Trophoblast cell (in vitro differentiated cells and primary cell): Measurements from ENCODE around the gene NCAM2.
A peak's percentile ranks its signal among the peaks of the same experiment; 100 is the strongest.

Experiments
- DNase-seq, 2 donors: peaks; one replicate each; pipeline ENCODE4 v3.0.0-alpha.2; 2016
- H2AFZ ChIP-seq: 2 replicates; pipeline ENCODE4 v1.6.1; 2013; ENCODE audit warnings: low read length, moderate library complexity, mild to moderate bottlenecking; ENCODE audit not compliant: insufficient read depth, poor library complexity
- H2AK5ac ChIP-seq: 2 replicates; pipeline ENCODE4 v1.6.1; 2013; ENCODE audit warnings: mild to moderate bottlenecking, low read length
- H2BK120ac ChIP-seq: 2 replicates; pipeline ENCODE4 v1.6.1; 2013; ENCODE audit warnings: low read length, mild to moderate bottlenecking, moderate library complexity; ENCODE audit not compliant: insufficient read depth, poor library complexity
- H2BK12ac ChIP-seq: 2 replicates; pipeline ENCODE4 v1.6.1; 2013; ENCODE audit warnings: mild to moderate bottlenecking, low read length, moderate library complexity
- H2BK5ac ChIP-seq: 2 replicates; pipeline ENCODE4 v1.6.1; 2013; ENCODE audit warnings: low read length, low read depth, moderate library complexity, mild to moderate bottlenecking; ENCODE audit not compliant: poor library complexity
- H3K14ac ChIP-seq: 2 replicates; pipeline ENCODE4 v1.6.1; 2013; ENCODE audit warnings: mild to moderate bottlenecking, low read length
- H3K18ac ChIP-seq: 2 replicates; pipeline ENCODE4 v1.6.1; 2013; ENCODE audit warnings: mild to moderate bottlenecking, low read length
- H3K23ac ChIP-seq: 2 replicates; pipeline ENCODE4 v1.6.1; 2013; ENCODE audit warnings: low read length
- H3K27ac ChIP-seq: 2 replicates; pipeline ENCODE4 v1.5.1; 2013; ENCODE audit warnings: low read depth, mild to moderate bottlenecking, inconsistent platforms, low read length, moderate library complexity
- H3K27me3 ChIP-seq: 2 replicates; pipeline ENCODE4 v1.6.1; 2013; ENCODE audit warnings: inconsistent platforms, mild to moderate bottlenecking, low read length, moderate library complexity; ENCODE audit not compliant: insufficient read depth
- H3K36me3 ChIP-seq, 2 experiments: 1 replicate in 1 of 2; 2 replicates in 1 of 2; pipeline ENCODE4 v1.6.1; 2013; ENCODE audit warnings: low read length in 2 of 2, mild to moderate bottlenecking in 2 of 2, moderate library complexity in 1 of 2; ENCODE audit not compliant: insufficient read depth in 2 of 2, control insufficient read depth in 1 of 2
- H3K4ac ChIP-seq: 2 replicates; pipeline ENCODE4 v1.6.1; 2013; ENCODE audit warnings: low read depth, mild to moderate bottlenecking, low read length, moderate library complexity
- H3K4me1 ChIP-seq, 2 experiments: 1 replicate in 1 of 2; 2 replicates in 1 of 2; pipeline ENCODE4 v1.6.1; 2013; ENCODE audit warnings: low read length in 2 of 2, mild to moderate bottlenecking in 2 of 2, moderate library complexity in 1 of 2; ENCODE audit not compliant: insufficient read depth in 2 of 2, control insufficient read depth in 1 of 2
- H3K4me2 ChIP-seq: 2 replicates; pipeline ENCODE4 v1.6.1; 2013; ENCODE audit warnings: inconsistent platforms, mild to moderate bottlenecking, low read length, moderate library complexity
- H3K4me3 ChIP-seq: 2 replicates; pipeline ENCODE4 v1.5.1; 2013; ENCODE audit warnings: mild to moderate bottlenecking, low read depth, low read length, inconsistent platforms
- H3K79me1 ChIP-seq: one replicate; pipeline ENCODE4 v1.6.1; 2013; ENCODE audit warnings: low read length
- H3K79me2 ChIP-seq: 2 replicates; pipeline ENCODE4 v1.6.1; 2013; ENCODE audit warnings: low read length, mild to moderate bottlenecking; ENCODE audit not compliant: control insufficient read depth, insufficient read depth, poor library complexity
- H3K9ac ChIP-seq: 2 replicates; pipeline ENCODE4 v1.6.1; 2013; ENCODE audit warnings: mild to moderate bottlenecking, low read length
- H3K9me3 ChIP-seq: 2 replicates; pipeline ENCODE4 v1.6.1; 2013; ENCODE audit warnings: low read depth, mild to moderate bottlenecking, control low read depth, inconsistent platforms, low read length; ENCODE audit not compliant: insufficient read depth
- H4K12ac ChIP-seq: 2 replicates; pipeline ENCODE4 v1.6.1; 2013; ENCODE audit warnings: low read depth, mild to moderate bottlenecking, low read length, moderate library complexity
- H4K8ac ChIP-seq: 2 replicates; pipeline ENCODE4 v1.6.1; 2013; ENCODE audit warnings: low read depth, mild to moderate bottlenecking, low read length, moderate library complexity
- H4K91ac ChIP-seq: one replicate; pipeline ENCODE4 v1.6.1; 2013; ENCODE audit warnings: low read depth, mild to moderate bottlenecking, low read length, moderate library complexity
- WGBS: extraction: QIAGEN DNeasy Blood & Tissue Kit; methylation state at CpG from one replicate; pipeline ENCODE4 v1.1.7; 2013; ENCODE audit warnings: missing lambda C conversion rate; ENCODE audit not compliant: insufficient read length, insufficient coverage; ENCODE audit errors: extremely low coverage; 5-methylcytosine and 5-hydroxymethylcytosine counted together

NCAM2 gene

GRCh38 chr21:21238629-21239400, 240.6 kb downstream of the NCAM2 start:
- Histone ChIP-seq H4K91ac (no peak overlapping the region), H3K18ac (no peak overlapping the region), H3K14ac (no peak overlapping the region), H4K12ac (no peak overlapping the region), H3K4me2 (no peak overlapping the region), H3K27me3 (no peaks in the 10 kb centered on the region), H3K4me1 (no peaks in the 10 kb centered on the region), H3K27ac (no peak overlapping the region), H3K9ac (no peak overlapping the region), H2BK5ac (no peak overlapping the region), H3K4me3 (no peak overlapping the region), H3K23ac (no peak overlapping the region), H3K36me3 (no peaks in the 10 kb centered on the region), H2AFZ (no peak overlapping the region), H3K9me3 (no peaks in the 10 kb centered on the region), H2BK12ac (no peak overlapping the region), H2BK120ac (no peak overlapping the region), H3K79me2 (no peaks in the 10 kb centered on the region), H4K8ac (no peak overlapping the region), H2AK5ac (no peak overlapping the region), H3K79me1 (no peaks in the 10 kb centered on the region), H3K4ac (no peak overlapping the region)
- no peak for DNase-seq
- no CpG with 5 or more reads among the region's 10 CpGs for WGBS

GRCh38 chr21:21241391-21241790, 243.2 kb downstream of the NCAM2 start:
- DNase-seq = no peak
- Histone ChIP-seq H3K14ac (no peak overlapping the region), H3K23ac (no peak overlapping the region), H2AK5ac (no peak overlapping the region), H3K27me3 (no peaks in the 10 kb centered on the region), H3K4me3 (no peak overlapping the region), H3K4me2 (no peak overlapping the region), H4K91ac (no peak overlapping the region), H2BK120ac (no peak overlapping the region), H3K27ac (no peak overlapping the region), H4K12ac (no peak overlapping the region), H3K4ac (no peak overlapping the region), H4K8ac (no peak overlapping the region), H3K36me3 (no peaks in the 10 kb centered on the region), H3K9ac (no peak overlapping the region), H3K18ac (no peak overlapping the region), H3K79me2 (no peaks in the 10 kb centered on the region), H3K79me1 (no peaks in the 10 kb centered on the region), H2BK12ac (no peak overlapping the region), H3K9me3 (no peaks in the 10 kb centered on the region), H2AFZ (no peak overlapping the region), H3K4me1 (no peaks in the 10 kb centered on the region), H2BK5ac (no peak overlapping the region)

- H3K4ac ChIP-seq = no peak overlapping the region
- H3K79me1 ChIP-seq = no peaks in the 10 kb centered on the region
- H3K36me3 ChIP-seq = no peaks in the 10 kb centered on the region
- H3K9me3 ChIP-seq = no peaks in the 10 kb centered on the region
- H3K27ac ChIP-seq = no peak overlapping the region
- H3K14ac ChIP-seq = no peak overlapping the region
- H2BK120ac ChIP-seq = no peak overlapping the region
- H3K4me3 ChIP-seq = no peak overlapping the region
- H2BK5ac ChIP-seq = no peak overlapping the region
- 100% methylated on average over 1 of the region's 3 CpGs for WGBS
- H3K18ac ChIP-seq = no peak overlapping the region
- H4K12ac ChIP-seq = no peak overlapping the region
- H3K4me2 ChIP-seq = no peak overlapping the region
- no peaks in the 10 kb centered on the region for H3K27me3 ChIP-seq
- no peak overlapping the region for H2BK12ac ChIP-seq
- H3K9ac ChIP-seq = no peak overlapping the region
- no peak overlapping the region for H2AFZ ChIP-seq
- DNase-seq = no peak
- H4K8ac ChIP-seq = no peak overlapping the region
- no peak overlapping the region for H2AK5ac ChIP-seq
- H3K4me1 ChIP-seq = no peaks in the 10 kb centered on the region
- H3K79me2 ChIP-seq = no peaks in the 10 kb centered on the region
- H3K23ac ChIP-seq = no peak overlapping the region
- H4K91ac ChIP-seq = no peak overlapping the region
These were observed 247.8 kb downstream of the NCAM2 start for GRCh38 chr21:21246007-21246406.

GRCh38 chr21:21247424-21247823, 249.2 kb downstream of the NCAM2 start:
- Histone ChIP-seq H2AK5ac (no peak overlapping the region), H3K23ac (no peak overlapping the region)
- no CpG with 5 or more reads among the region's 1 CpG for WGBS

More at GRCh38 chr21:21247424-21247823, 249.2 kb downstream of the NCAM2 start:
- H2BK120ac ChIP-seq = no peak overlapping the region
- no peaks in the 10 kb centered on the region for H3K36me3 ChIP-seq
- H3K4me3 ChIP-seq = no peak overlapping the region
- H3K27ac ChIP-seq = no peak overlapping the region
- H3K18ac ChIP-seq = no peak overlapping the region
- H3K79me2 ChIP-seq = no peaks in the 10 kb centered on the region
- H3K79me1 ChIP-seq = no peaks in the 10 kb centered on the region
- no peak overlapping the region for H3K14ac ChIP-seq
- H4K91ac ChIP-seq = no peak overlapping the region
- H3K4me2 ChIP-seq = no peak overlapping the region
- H3K4ac ChIP-seq = no peak overlapping the region
- no peak overlapping the region for H2BK12ac ChIP-seq
- no peaks in the 10 kb centered on the region for H3K27me3 ChIP-seq
- H4K12ac ChIP-seq = no peak overlapping the region
- H3K4me1 ChIP-seq = no peaks in the 10 kb centered on the region
- DNase-seq = peak in 1 of 2 donors; percentile 6
- H3K9me3 ChIP-seq = no peaks in the 10 kb centered on the region
- no peak overlapping the region for H2BK5ac ChIP-seq
- no peak overlapping the region for H2AFZ ChIP-seq
- H3K9ac ChIP-seq = no peak overlapping the region
- H4K8ac ChIP-seq = no peak overlapping the region
